ENCODE data around the gene ABCA2. TPM values are rescaled to one million over a fixed set of nuclear protein-coding genes. Genes with fewer than 3 reads are reported as not detected.

The ABCA2 gene
- total RNA-seq, 1 experiment from 2014 or later, result 19.2 TPM

DNA sequence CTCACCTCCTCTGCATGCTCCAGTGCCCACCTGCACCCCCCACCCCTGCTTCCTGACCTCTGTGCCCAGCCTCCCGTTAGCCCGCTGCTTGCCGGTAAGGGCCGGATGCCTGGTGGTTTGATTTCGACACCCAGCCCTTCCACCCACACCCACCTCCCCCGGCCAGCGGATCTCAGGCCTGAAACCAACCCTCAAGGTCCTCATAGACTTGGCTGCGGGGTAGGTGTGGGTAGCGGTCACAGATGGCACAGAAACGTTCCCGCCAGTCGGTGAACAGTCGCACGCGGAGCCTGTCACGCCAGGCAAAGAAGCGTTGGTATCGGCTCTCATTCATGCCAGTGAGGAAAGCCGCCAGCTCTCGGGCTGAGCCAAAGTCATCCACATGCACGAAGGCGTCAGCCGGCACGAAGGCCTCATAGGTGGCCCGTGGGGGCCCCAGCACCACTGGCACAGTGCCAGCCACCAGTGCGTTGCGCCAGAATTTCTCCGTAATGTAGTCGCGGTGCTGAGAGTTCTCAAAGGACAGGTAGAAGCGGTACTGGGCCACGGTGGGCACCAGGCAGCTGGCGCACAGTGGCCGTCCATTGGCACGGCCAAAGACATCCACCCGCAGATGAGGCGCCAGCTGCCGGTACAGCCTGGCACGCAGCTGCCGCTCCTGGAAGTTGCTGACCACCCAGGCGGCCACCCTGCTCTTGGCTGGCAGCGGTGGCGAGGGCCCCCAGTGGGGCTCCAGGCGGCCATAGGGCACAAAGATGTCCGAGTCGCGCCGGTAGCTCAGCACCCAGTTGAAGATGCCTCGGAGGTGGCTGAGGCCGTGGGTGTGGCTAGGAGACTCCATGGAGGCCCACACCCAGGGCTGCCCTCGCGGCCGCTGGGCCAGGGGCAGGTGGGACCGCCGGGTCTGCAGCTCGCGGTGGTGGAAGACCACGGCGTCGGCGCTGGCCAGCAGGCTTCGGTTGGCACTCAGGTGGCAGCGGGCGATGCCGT lies 2.8 kb upstream of the ABCA2 start:
- Mint-ChIP-seq H3K4me1 (0 out of 2 replicates have a peak, but pooled peaks cover 2% of the 10 kb centered on the region), H3K27ac (no peak overlapping the region), H3K27me3 (ENCODE audit: low read depth) (peaks cover 17% of the 10 kb centered on the region), H3K9me3 (no peaks in the 10 kb centered on the region), H3K4me3 (no peak overlapping the region), H3K36me3 (no peaks in the 10 kb centered on the region)
- TF ChIP-seq TP53 (CRISPR knock-in tag; IDR thresholded peaks at IDR 0.05) (no peak), PRRX2 (CRISPR knock-in tag; IDR thresholded peaks at IDR 0.05) (no peak), NR2C2 (CRISPR knock-in tag; IDR thresholded peaks at IDR 0.05) (no peak), GABPB1 (CRISPR knock-in tag; IDR thresholded peaks at IDR 0.05) (no peak), SOX15 (CRISPR knock-in tag; IDR thresholded peaks at IDR 0.05) (no peak), ETV6 (CRISPR knock-in tag; IDR thresholded peaks at IDR 0.05) (no peak), ZNF423 (CRISPR knock-in tag; IDR thresholded peaks at IDR 0.05) (no peak), ZNF532 (CRISPR knock-in tag; IDR thresholded peaks at IDR 0.05; ENCODE audit: borderline replicate concordance) (no peak)
- ChIA-PET CTCF (interaction anchor here (1.1 to 4.1 kb wide), 17 partner anchors 10 to 268 kb away, joined by 3 to 53 read pairs (median 14); partner anchors contain the start of genes CLIC3, ENTPD2, NPDC1 and PTGDS), POLR2A (interaction anchor here (0.6 kb wide), 1 partner anchor 40 kb away, joined by 3 read pairs; no protein-coding TSS in a partner anchor)
- no peak for ATAC-seq
- no peak for DNase-seq (ENCODE audit: low spot score)

GRCh38 chr9:137030006-137030405 lies 2.0 kb upstream of the ABCA2 start:
- ChIA-PET CTCF (interaction anchor here (0.6 to 4.1 kb wide), 91 partner anchors 9 to 429 kb away, joined by 3 to 58 read pairs (median 7); partner anchors contain the start of genes AJM1, CCDC183, CLIC3 and CYSRT1), POLR2A (no interaction called here)
- TF ChIP-seq SMAD4 (CRISPR knock-in tag; IDR thresholded peaks at IDR 0.05), result no peak
- no peak for TF ChIP-seq ZNF317 (CRISPR knock-in tag; IDR thresholded peaks at IDR 0.05; ENCODE audit: borderline replicate concordance, low read depth)
- no peak for TF ChIP-seq IRF2 (CRISPR knock-in tag; IDR thresholded peaks at IDR 0.05; ENCODE audit: borderline replicate concordance, low read depth)
- no peak for DNase-seq (ENCODE audit: low spot score)
- Mint-ChIP-seq H3K4me3 (no peak overlapping the region), H3K27me3 (ENCODE audit: low read depth) (peaks cover 17% of the 10 kb centered on the region), H3K4me1 (0 out of 2 replicates have a peak, but pooled peaks cover 2% of the 10 kb centered on the region), H3K27ac (no peak overlapping the region), H3K9me3 (no peaks in the 10 kb centered on the region), H3K36me3 (no peaks in the 10 kb centered on the region)
- ATAC-seq, result no peak

- peak; percentile 74 for ATAC-seq
- Mint-ChIP-seq H3K4me1 (0 out of 2 replicates have a peak, but pooled peaks cover 2% of the 10 kb centered on the region), H3K27me3 (ENCODE audit: low read depth) (peaks cover 17% of the 10 kb centered on the region), H3K4me3 (peak overlapping the region; percentile 58), H3K27ac (no peak overlapping the region; the same call in 1 of the 2 replicates), H3K36me3 (no peaks in the 10 kb centered on the region), H3K9me3 (no peaks in the 10 kb centered on the region)
- peak; percentile 95 for DNase-seq (ENCODE audit: low spot score)
- CTCF ChIA-PET, result interaction anchor here (0.6 to 4.1 kb wide), 98 partner anchors 9 to 430 kb away, joined by 3 to 58 read pairs (median 6); partner anchors contain the start of genes AJM1, CCDC183, CLIC3 and CYSRT1
- POLR2A ChIA-PET, result interaction anchor here (1.6 kb wide), 1 partner anchor 194 kb away, joined by 3 read pairs; no protein-coding TSS in a partner anchor
- TF ChIP-seq MYBL2 (CRISPR knock-in tag; IDR thresholded peaks at IDR 0.05) (no peak), GABPB1 (CRISPR knock-in tag; IDR thresholded peaks at IDR 0.05) (no peak), ZNF396 (CRISPR knock-in tag; IDR thresholded peaks at IDR 0.05; ENCODE audit: borderline replicate concordance) (no peak), CTCF (IDR thresholded peaks at IDR 0.05) (peak; percentile 84), FOXJ3 (CRISPR knock-in tag; IDR thresholded peaks at IDR 0.05; ENCODE audit: borderline replicate concordance) (no peak), ZNF671 (CRISPR knock-in tag; IDR thresholded peaks at IDR 0.05) (no peak)
- TF ChIP-seq, protein P1, sequence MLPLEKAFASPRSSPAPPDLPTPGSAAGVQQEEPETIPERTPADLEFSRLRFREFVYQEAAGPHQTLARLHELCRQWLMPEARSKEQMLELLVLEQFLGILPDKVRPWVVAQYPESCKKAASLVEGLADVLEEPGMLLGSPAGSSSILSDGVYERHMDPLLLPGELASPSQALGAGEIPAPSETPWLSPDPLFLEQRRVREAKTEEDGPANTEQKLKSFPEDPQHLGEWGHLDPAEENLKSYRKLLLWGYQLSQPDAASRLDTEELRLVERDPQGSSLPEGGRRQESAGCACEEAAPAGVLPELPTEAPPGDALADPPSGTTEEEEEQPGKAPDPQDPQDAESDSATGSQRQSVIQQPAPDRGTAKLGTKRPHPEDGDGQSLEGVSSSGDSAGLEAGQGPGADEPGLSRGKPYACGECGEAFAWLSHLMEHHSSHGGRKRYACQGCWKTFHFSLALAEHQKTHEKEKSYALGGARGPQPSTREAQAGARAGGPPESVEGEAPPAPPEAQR (CRISPR knock-in tag; IDR thresholded peaks at IDR 0.05), result no peak
- TF ChIP-seq, protein P2, sequence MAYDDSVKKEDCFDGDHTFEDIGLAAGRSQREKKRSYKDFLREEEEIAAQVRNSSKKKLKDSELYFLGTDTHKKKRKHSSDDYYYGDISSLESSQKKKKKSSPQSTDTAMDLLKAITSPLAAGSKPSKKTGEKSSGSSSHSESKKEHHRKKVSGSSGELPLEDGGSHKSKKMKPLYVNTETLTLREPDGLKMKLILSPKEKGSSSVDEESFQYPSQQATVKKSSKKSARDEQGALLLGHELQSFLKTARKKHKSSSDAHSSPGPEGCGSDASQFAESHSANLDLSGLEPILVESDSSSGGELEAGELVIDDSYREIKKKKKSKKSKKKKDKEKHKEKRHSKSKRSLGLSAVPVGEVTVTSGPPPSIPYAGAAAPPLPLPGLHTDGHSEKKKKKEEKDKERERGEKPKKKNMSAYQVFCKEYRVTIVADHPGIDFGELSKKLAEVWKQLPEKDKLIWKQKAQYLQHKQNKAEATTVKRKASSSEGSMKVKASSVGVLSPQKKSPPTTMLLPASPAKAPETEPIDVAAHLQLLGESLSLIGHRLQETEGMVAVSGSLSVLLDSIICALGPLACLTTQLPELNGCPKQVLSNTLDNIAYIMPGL (CRISPR knock-in tag; IDR thresholded peaks at IDR 0.05), result peak; percentile 7; the same call in 1 of the 2 replicates
Measured at GRCh38 chr9:137029058-137029936, 1.3 kb upstream of the ABCA2 start.
